Measurements from ENCODE around the gene PLPPR1.
A peak's percentile ranks its signal among the peaks of the same experiment; 100 is the strongest.

PLPPR1 gene

DNA sequence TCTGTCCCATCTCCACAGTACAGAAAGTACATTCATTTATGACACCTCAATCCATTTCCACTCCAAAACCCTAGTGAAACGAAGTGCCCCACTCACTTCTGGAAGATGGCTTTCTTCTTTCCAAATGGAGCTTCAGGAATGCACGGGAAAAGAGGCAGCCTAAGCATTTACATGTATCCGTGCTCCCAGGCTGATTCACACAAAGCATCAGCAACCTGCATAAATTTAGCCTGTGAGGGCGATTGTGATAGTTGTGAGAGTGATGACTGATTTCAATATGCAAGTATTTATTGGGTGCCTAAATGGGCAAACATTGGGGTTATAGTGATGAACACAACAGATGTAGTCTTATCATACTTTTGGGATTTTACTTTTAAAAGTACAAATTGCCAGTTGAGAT lies 86.6 kb downstream of the PLPPR1 start:
- Histone ChIP-seq H3K79me2 (ENCODE audit: control insufficient read depth, insufficient read depth, low read length, poor library complexity) (no peaks in the 10 kb centered on the region), H3K4ac (ENCODE audit: low read depth, low read length) (no peak overlapping the region), H4K91ac (ENCODE audit: low read depth, low read length) (no peak overlapping the region), H3K18ac (ENCODE audit: low read length) (no peak overlapping the region), H3K27me3 (ENCODE audit: insufficient read depth, low read length) (no peaks in the 10 kb centered on the region), H3K27ac (ENCODE audit: low read depth, low read length) (no peak overlapping the region), H4K8ac (ENCODE audit: low read depth, low read length) (no peak overlapping the region), H3K9ac (ENCODE audit: low read length) (no peak overlapping the region), H2BK12ac (ENCODE audit: low read length) (no peak overlapping the region), H3K79me1 (ENCODE audit: low read length) (no peaks in the 10 kb centered on the region), H3K9me3 (ENCODE audit: insufficient read depth, low read depth, low read length) (no peaks in the 10 kb centered on the region), H2BK120ac (ENCODE audit: insufficient read depth, low read length, poor library complexity) (no peak overlapping the region), H3K4me2 (ENCODE audit: low read length) (no peak overlapping the region), H3K14ac (ENCODE audit: low read length) (no peak overlapping the region), H3K36me3 (ENCODE audit: control insufficient read depth in 1 of 2, insufficient read depth in 2 of 2, low read length in 2 of 2) (no peaks in the 10 kb centered on the region), H3K23ac (ENCODE audit: low read length) (no peak overlapping the region), H2AK5ac (ENCODE audit: low read length) (no peak overlapping the region), H2BK5ac (ENCODE audit: low read depth, low read length, poor library complexity) (no peak overlapping the region), H2AFZ (ENCODE audit: insufficient read depth, low read length, poor library complexity) (no peak overlapping the region), H3K4me1 (ENCODE audit: control insufficient read depth in 1 of 2, insufficient read depth in 2 of 2, low read length in 2 of 2) (no peaks in the 10 kb centered on the region), H3K4me3 (ENCODE audit: low read depth, low read length) (no peak overlapping the region), H4K12ac (ENCODE audit: low read depth, low read length) (no peak overlapping the region)
- DNase-seq: no peak
- no CpG with 5 or more reads among the region's 4 CpGs for WGBS (ENCODE audit: extremely low coverage, insufficient coverage, insufficient read length)

DNA sequence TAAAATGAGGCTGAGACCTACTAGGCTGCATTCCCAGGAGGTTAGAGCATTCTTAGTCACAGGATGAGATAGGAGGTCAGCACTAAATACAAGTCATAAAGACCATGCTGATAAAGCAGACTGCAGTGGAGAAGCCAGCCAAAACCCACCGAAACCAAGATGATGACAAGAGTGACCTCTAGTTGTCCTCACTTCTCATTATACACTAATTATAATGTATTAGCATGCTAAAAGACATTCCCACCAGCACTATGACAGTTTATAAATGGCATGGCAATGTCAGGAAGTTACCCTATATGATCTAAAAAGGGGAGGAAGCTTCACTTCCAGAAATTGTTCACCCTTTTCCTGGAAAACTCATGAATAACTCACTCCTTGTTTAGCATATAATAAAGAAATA lies 88.6 kb downstream of the PLPPR1 start:
- Histone ChIP-seq H3K79me1 (ENCODE audit: low read length) (no peaks in the 10 kb centered on the region), H2BK120ac (ENCODE audit: insufficient read depth, low read length, poor library complexity) (no peak overlapping the region), H2AFZ (ENCODE audit: insufficient read depth, low read length, poor library complexity) (no peak overlapping the region)

DNA sequence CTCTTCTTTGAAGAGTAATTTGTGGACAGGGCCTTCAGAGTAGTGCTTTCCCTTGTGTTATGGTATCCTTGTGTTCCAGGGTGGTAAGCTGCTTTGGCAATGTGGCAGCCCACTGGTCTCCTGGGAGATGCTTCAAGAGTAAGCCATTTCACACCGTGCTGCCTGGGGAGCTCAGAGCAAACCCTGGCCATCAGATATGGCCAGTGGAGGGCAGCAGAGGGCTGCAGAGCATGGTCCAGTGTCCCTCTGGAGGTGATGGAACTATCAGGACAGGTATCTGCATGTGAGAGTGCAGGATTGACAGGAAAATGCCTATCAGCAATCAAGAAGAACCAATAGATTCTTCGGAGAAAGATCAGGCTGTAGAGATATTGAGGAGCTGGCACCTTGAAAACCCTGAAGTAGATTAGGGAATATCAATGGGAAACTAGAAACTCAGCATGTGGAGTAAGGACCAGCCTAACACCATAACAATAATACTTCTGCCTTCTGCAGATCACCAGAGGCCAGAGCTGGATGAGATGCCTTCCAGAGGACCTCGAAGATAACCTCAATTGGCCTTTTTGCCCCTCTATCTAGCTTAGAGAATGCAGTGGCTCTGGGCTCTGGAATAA lies 90.8 kb downstream of the PLPPR1 start:
- DNase-seq: peak; percentile 40 to 76
- Histone ChIP-seq H3K4me2 (ENCODE audit: low read length) (no peak overlapping the region), H3K23ac (ENCODE audit: low read length) (no peak overlapping the region)

More for the DNA sequence above, 88.6 kb downstream of the PLPPR1 start:
- WGBS (ENCODE audit: extremely low coverage, insufficient coverage, insufficient read length): no CpG with 5 or more reads among the region's 1 CpG
- Histone ChIP-seq H2BK12ac (ENCODE audit: low read length) (no peak overlapping the region), H3K79me2 (ENCODE audit: control insufficient read depth, insufficient read depth, low read length, poor library complexity) (no peaks in the 10 kb centered on the region), H3K27me3 (ENCODE audit: insufficient read depth, low read length) (no peaks in the 10 kb centered on the region), H4K12ac (ENCODE audit: low read depth, low read length) (no peak overlapping the region), H3K9ac (ENCODE audit: low read length) (no peak overlapping the region), H2BK5ac (ENCODE audit: low read depth, low read length, poor library complexity) (no peak overlapping the region), H2AK5ac (ENCODE audit: low read length) (no peak overlapping the region), H3K27ac (ENCODE audit: low read depth, low read length) (no peak overlapping the region), H3K4me1 (ENCODE audit: control insufficient read depth in 1 of 2, insufficient read depth in 2 of 2, low read length in 2 of 2) (no peaks in the 10 kb centered on the region), H3K4me3 (ENCODE audit: low read depth, low read length) (no peak overlapping the region), H3K4ac (ENCODE audit: low read depth, low read length) (no peak overlapping the region), H3K14ac (ENCODE audit: low read length) (no peak overlapping the region), H3K9me3 (ENCODE audit: insufficient read depth, low read depth, low read length) (no peaks in the 10 kb centered on the region), H4K91ac (ENCODE audit: low read depth, low read length) (no peak overlapping the region), H3K18ac (ENCODE audit: low read length) (no peak overlapping the region), H3K36me3 (ENCODE audit: control insufficient read depth in 1 of 2, insufficient read depth in 2 of 2, low read length in 2 of 2) (no peaks in the 10 kb centered on the region), H4K8ac (ENCODE audit: low read depth, low read length) (no peak overlapping the region), H3K4me2 (ENCODE audit: low read length) (no peak overlapping the region), H3K23ac (ENCODE audit: low read length) (no peak overlapping the region)
- DNase-seq: peak in 1 of 2 donors; percentile 2

DNA sequence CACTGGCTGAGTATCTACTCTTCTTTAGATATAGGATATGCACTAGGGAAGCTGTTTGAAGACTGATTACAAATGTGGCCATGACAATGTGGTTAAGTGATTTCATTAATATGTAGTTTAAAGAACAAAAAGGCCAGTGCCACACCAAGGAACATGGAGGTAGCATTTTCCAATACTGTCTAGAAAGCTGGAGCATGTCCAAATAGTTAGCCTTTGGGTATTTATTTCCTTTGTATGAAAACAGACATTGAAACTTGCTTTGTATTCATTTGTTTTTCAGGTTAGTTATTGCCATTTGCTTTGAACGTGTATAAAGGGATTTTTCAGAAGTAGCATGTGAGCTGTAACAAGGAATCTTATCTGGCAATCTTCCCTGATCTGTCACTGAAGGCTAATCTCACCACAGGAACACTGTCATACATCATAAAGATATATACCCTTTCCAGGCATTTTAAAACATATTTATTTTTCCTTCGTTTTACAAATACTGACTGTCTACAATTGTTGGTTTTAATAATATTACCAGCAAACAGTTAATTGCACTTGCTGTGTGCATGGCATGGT lies 93.4 kb downstream of the PLPPR1 start:
- Histone ChIP-seq H3K14ac (ENCODE audit: low read length) (no peak overlapping the region), H4K8ac (ENCODE audit: low read depth, low read length) (no peak overlapping the region), H3K9me3 (ENCODE audit: insufficient read depth, low read depth, low read length) (peaks cover 5% of the 10 kb centered on the region), H3K18ac (ENCODE audit: low read length) (no peak overlapping the region), H2BK12ac (ENCODE audit: low read length) (no peak overlapping the region), H3K9ac (ENCODE audit: low read length) (no peak overlapping the region), H4K12ac (ENCODE audit: low read depth, low read length) (no peak overlapping the region), H3K27me3 (ENCODE audit: insufficient read depth, low read length) (no peaks in the 10 kb centered on the region), H4K91ac (ENCODE audit: low read depth, low read length) (no peak overlapping the region), H3K23ac (ENCODE audit: low read length) (no peak overlapping the region), H2BK5ac (ENCODE audit: low read depth, low read length, poor library complexity) (no peak overlapping the region), H3K4me3 (ENCODE audit: low read depth, low read length) (no peak overlapping the region), H3K79me1 (ENCODE audit: low read length) (no peaks in the 10 kb centered on the region), H3K4me2 (ENCODE audit: low read length) (no peak overlapping the region), H3K79me2 (ENCODE audit: control insufficient read depth, insufficient read depth, low read length, poor library complexity) (no peaks in the 10 kb centered on the region), H2AK5ac (ENCODE audit: low read length) (no peak overlapping the region), H3K4me1 (ENCODE audit: control insufficient read depth in 1 of 2, insufficient read depth in 2 of 2, low read length in 2 of 2) (no peaks in the 10 kb centered on the region), H3K36me3 (ENCODE audit: control insufficient read depth in 1 of 2, insufficient read depth in 2 of 2, low read length in 2 of 2) (no peaks in the 10 kb centered on the region), H2BK120ac (ENCODE audit: insufficient read depth, low read length, poor library complexity) (no peak overlapping the region), H2AFZ (ENCODE audit: insufficient read depth, low read length, poor library complexity) (no peak overlapping the region), H3K4ac (ENCODE audit: low read depth, low read length) (no peak overlapping the region), H3K27ac (ENCODE audit: low read depth, low read length) (no peak overlapping the region)
- no peak for DNase-seq
- no CpG with 5 or more reads among the region's 2 CpGs for WGBS (ENCODE audit: extremely low coverage, insufficient coverage, insufficient read length)

More for the DNA sequence above, 90.8 kb downstream of the PLPPR1 start:
- H2BK5ac ChIP-seq (ENCODE audit: low read depth, low read length, poor library complexity): no peak overlapping the region
- H3K27ac ChIP-seq (ENCODE audit: low read depth, low read length): no peak overlapping the region
- H4K91ac ChIP-seq (ENCODE audit: low read depth, low read length): no peak overlapping the region
- no peak overlapping the region for H4K8ac ChIP-seq (ENCODE audit: low read depth, low read length)
- no peak overlapping the region for H3K9ac ChIP-seq (ENCODE audit: low read length)
- no peak overlapping the region for H3K14ac ChIP-seq (ENCODE audit: low read length)
- no peaks in the 10 kb centered on the region for H3K4me1 ChIP-seq (ENCODE audit: control insufficient read depth in 1 of 2, insufficient read depth in 2 of 2, low read length in 2 of 2)
- no peak overlapping the region for H2AK5ac ChIP-seq (ENCODE audit: low read length)
- no peak overlapping the region for H3K18ac ChIP-seq (ENCODE audit: low read length)
- no peaks in the 10 kb centered on the region for H3K27me3 ChIP-seq (ENCODE audit: insufficient read depth, low read length)
- no peak overlapping the region for H2AFZ ChIP-seq (ENCODE audit: insufficient read depth, low read length, poor library complexity)
- H3K36me3 ChIP-seq (ENCODE audit: control insufficient read depth in 1 of 2, insufficient read depth in 2 of 2, low read length in 2 of 2): no peaks in the 10 kb centered on the region
- H3K9me3 ChIP-seq (ENCODE audit: insufficient read depth, low read depth, low read length): peaks cover 2% of the 10 kb centered on the region
- H3K79me2 ChIP-seq (ENCODE audit: control insufficient read depth, insufficient read depth, low read length, poor library complexity): no peaks in the 10 kb centered on the region
- H3K4me3 ChIP-seq (ENCODE audit: low read depth, low read length): no peak overlapping the region
- H3K4ac ChIP-seq (ENCODE audit: low read depth, low read length): no peak overlapping the region
- H4K12ac ChIP-seq (ENCODE audit: low read depth, low read length): no peak overlapping the region
- no peak overlapping the region for H2BK12ac ChIP-seq (ENCODE audit: low read length)
- WGBS (ENCODE audit: extremely low coverage, insufficient coverage, insufficient read length): no CpG with 5 or more reads among the region's 3 CpGs
- H3K79me1 ChIP-seq (ENCODE audit: low read length): no peaks in the 10 kb centered on the region
- H2BK120ac ChIP-seq (ENCODE audit: insufficient read depth, low read length, poor library complexity): no peak overlapping the region
